Stimulated activated CD4-positive, alpha-beta T cell treated with anti-CD3 and anti-CD28 coated beads, Interleukin-12 subunit alpha, Interleukin-12 subunit beta, amount 100 ng/mL, for 48 hours (primary cell): ENCODE measurements around the gene KLF15.

Source experiments
- DNase-seq, 3 donors: peaks; one replicate each; pipeline ENCODE4 v3.0.0-alpha.2; 2020; ENCODE audit warnings: low read depth in 2 of 3, low spot score in 1 of 3

KLF15 gene

DNA sequence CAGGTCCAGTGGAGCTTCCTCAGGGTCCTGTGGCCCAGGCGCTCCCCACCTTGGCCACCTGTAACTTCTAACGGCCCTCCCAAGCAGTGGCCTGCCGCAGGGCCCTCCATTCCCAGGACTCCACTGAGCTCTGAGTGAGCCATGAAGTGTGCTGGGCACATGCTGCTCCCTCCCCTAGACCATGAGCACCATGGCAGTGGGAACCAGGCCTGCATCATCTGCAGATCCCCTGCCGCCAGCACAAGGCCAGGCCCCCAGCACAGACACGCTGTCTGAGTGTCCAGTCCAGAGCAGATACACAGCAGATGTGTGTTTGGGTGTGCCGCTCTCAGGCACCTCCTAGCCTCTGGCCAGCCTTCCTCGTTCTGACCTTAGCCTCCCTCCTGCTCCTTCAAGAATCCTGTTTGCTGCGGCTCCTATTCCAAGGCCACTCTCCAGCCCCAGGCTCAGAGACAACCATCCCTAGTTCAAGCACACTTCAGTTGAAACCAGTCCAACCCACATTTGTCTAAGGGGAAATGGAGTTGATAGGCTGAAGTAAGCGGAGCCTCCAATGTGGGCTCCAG, 7.0 kb upstream of the KLF15 start:
- DNase-seq = no peak

DNA sequence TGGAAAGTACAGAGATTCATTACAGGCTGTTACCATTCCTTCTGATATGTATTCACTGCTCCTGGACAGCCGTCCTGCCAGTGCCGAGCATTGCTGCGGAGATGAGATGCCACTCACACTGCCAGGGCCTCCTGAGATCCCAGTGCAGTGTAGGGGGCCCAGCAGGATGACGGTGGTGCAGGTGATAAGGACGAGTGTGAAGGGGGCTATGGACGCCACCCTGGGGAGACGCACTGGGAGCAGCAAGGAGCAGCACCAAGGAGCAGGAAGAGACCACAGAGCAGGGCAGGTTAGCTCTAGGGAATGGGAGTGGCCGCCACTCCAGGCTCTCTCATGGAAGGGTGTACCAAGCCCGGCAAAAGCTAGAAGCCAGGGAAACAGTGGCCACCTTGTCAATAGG, 4.0 kb upstream of the KLF15 start:
- DNase-seq = no peak

DNA sequence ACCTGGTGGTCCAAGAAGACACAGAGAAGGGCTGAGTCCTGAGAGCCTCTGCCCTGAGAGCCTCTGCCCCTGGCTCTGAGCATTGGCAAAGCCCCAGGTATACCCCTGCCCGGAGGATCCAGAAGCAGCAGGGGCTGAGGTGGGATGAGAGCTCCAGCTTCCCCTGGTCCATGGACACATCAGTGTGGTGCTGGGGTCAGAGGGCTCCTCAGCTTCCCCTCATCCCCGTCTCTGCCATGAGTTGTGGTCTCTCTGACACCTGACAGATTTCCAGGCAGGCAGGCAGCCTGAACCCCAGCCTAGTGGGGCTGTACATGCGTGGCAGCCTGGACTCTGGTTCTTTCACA, 3.5 kb upstream of the KLF15 start:
- DNase-seq = no peak

DNA sequence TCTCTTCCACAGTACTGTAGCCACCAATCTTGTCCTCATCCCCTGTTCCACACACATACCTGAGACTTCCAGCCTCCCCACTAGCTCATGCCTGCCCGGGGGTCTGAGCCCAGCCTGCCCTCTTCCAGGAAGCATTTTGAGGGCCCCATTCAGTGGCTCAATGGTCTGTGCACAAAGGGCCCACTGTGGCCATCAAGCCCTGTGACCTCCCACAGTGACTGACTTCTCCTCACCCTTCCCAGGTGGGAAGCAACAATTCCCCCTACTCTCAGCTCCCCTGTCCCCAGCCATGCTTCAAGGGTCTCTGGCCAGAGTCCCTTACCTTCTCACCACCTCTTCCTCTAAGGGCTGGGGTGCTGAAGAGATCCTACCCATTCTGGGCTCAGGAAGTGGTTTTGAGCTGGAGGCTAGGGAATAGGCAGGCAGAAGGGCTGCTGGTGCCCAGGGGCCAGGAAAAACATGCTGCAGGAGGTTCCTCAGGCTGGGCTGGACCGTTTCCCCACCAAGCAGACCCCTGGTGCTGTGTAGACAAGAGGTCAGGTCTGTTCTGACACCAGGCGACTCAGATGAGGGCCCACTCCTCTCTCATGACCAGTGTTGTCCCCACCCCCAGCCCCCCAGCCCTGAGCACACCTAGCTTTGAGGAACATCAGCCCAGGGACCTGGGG, 3.0 kb upstream of the KLF15 start:
- no peak for DNase-seq

DNA sequence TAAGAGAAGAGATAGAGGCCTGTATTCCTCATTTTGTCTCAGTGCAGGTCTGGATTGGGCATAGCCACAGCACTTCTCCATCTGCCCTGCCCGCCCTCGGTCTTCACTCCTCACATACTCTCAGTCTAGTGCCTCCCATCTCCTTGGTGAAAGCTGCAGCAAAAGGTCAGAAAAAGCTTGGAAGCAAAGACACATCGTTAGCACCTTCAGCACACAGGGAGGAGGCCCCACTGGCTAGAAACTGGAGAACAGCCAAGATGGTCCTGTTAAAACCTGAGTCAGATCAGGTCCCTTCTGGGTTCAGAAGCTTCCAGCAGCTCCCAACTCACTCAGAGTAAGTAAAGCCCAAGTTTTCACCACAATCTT, 1.6 kb upstream of the KLF15 start:
- no peak for DNase-seq

DNA sequence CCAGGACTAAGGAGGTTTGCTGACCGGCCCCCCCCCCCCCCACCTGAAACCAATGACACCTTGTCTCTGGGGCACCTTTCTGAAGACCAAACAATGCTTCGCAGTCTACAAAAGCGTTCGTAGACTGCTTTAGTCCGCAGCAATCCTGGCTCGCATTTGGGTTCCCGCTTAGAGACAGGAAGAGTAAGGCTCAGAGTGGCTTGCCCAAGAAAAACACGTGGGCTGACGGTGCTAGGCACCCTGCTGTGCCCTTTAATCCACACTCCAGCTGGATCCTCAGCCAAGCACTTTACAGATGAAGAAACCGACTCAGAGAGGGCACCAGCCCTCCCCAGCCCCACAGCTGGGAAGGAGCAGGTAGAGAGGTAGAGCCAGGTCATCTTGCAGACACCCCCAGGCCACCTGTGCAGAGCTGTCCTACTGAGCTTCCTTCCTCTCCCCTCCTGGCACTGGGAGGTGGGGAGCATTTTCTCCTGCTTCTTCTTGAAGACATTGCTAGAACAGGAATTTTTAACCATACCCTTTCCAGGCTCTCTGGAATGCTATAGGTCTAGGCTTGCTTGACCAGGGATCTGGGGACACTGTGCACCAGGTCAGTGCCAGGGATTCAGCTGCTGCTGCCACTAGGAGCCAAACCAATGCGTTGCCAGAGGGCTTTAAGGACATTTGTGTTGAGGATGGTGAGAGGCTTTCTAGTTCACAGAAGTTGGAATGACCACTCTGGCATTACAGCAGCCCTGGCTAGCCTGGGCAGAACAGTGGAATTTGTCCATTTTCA, 1.0 kb upstream of the KLF15 start:
- DNase-seq = no peak

DNA sequence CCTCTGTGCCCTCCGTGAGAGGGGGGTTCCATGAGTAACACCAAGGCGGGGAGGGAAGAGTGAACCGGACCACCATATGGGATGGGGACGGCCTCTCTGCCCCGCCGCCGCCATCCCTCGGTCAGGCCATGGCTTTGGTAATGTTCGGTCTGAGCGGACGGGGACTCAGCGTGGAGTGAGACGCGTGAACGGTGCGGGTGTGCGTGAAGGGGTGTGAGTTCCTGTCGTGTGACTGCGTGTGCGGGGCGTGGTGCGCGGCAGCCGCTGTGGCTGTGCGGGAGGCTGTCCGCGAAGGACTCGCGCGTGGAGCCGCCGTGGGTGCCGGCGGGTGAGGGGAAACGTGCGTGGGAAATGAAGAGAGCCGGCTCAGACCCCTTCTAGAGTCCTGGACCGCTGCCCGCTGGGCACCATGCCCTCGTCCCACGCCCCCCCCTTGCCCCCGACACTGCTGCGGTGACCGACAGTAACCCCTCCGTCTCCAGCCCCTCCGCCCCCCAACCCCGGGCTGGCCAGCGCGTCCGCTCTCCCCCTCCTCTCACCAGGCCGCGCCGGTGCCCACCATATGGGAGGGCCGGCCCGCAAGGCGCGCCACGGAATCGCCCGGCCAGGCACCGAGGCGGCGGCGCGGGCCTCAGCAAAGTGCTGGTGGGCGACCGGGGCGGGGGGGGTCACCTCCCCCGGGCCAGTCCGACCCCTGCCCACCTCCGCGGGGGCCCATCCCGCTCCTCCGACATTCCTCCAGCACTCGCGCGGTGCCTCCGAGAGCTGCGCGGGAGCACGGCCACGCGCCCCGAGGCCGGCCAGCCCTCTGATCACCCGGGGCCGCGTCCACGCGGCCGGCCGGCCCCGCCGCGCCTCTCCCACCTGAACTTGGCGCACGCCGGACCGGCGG, 589 bp downstream of the KLF15 start:
- DNase-seq = no peak

DNA sequence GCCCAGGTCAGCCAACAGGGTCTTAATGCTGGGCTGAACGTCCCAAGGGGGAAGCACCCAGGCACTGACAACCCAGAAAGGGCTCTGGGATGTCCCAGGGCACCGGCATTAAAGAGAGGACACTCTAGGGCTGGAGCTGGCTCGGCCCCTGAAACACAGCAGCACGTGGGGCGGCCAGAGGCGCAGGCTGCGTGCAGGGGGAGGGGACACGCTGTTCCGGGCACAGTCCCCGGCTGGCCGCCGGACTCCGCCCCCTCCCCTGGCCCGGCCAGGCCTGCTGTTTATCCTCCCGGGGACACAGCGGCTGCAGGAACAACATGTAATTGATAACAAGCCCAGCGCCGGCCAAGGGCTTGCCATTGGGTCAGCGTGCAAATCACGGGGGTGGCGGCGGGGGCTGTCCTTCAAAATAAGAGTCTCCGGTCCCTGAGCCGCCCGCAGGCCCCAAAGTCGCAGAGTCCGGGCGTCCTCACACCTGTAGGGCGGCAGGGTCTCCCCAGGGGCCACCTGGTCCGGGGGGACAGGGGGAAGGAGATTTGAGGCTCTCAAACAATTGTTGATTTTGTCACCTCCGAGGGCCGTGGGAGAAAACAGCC, 1.3 kb downstream of the KLF15 start:
- no peak for DNase-seq

DNA sequence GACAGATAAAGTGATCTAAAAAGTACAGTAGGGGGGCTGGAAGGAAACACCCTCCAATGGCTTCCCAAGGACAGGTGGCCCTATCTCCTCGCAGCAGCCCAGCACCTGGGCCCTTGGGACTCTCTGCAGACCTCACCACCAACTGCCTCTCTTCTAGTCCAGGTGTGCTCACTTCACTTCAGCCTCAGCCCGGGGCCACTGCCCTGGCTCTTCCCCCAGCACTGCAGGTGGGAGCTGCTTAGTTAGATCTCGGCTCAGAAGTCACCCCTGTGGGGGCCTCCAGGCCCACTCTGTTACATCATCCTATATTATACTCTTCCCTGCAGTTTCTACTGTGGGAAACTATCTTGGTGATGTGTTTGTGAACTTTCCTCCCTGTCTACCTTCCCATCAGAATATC, 2.0 kb downstream of the KLF15 start:
- no peak for DNase-seq

DNA sequence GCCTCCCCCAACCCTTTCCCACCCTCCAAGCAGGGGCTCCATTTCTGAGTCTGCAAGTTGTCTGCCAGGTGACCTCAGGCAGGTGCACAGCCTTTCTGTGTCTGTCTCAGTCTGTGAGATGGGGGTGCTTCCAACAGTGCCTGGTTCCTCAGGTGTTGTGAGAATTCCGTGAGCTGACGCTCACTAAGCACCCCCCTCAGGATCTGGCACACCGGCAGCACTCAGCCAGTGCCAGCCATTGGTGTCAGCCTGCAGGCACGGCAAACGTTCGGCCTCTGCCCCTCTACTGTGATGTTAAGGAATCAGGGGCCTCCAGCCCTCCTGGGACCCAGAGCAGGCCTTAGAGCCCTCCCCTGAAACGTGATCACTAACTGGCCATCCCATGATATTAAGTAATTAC, 2.4 kb downstream of the KLF15 start:
- no peak for DNase-seq

DNA sequence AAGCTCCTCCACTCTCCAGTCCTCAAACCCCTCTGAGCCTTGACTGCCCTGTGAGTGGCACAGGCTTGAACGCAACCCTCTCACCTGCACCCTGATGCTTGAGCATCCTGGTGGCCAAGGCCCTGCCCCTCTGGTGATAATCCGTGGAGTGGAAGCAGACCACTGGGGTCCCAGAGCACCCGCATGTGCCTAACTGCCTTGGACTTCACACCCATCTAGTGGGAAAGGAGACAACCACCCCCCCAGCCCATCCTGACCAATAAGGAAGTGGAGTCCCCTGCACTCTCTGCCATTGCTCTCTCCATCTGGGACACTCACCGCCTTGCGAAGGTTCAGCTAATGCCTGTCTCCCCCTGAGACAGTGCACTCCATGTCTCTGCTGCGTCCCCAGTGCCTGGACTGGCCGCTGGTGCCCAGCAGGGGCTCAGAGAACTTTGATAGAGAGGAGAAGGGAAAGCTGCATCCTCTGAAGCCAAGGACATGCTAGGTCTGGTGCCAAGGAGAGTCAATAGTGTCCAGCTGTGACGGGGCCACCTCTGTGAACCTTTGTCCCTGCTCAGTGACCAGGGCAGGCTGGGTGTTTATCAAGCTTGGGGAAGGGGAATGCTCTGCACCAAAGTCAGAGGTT, 3.4 kb downstream of the KLF15 start:
- no peak for DNase-seq

DNA sequence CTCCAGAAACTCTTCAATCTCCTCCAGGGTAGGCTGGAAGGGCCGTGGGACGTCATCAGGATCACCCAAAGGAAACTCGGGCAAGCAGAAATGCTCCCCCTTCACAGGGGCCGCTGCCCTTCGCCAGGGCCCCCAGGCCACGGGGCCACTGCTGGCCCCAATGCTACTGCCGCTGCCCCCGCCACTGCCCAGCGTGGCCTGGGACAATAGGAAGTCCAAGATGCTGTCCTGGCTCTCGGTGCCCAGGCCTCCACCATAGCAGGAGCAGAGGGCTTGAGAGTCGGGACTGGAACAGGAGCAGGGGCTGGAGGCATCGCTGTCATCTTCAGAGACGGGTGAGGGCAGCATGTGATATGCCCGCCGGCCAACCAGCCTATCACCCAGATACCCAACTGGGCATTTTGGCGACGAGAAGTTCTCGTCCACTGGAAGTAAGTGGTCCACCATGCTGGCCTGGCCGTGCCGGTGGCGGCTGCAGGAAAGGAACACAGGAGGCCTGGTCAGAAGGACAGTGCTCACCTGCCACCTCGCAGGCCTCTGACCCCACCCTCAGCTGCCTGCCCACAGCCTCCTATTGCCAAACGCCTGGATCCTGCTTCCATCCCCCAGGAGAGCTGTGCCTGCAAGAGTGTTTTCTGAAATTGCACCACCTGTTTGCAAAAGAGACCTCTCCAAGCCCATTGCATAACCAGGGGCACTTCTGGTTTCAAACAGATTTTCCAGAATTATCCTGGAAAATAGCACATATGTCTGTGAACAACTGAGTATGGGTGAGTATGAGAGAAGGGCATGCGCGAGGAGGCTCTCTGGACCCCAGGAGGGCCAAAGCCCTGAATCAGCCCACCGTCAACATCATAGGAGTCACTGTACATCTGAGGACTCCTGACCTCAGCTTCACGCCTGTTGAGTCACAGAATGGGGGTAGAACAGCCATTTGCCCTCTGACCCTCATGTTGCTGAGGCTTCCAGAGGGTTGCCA, 4.4 kb downstream of the KLF15 start:
- no peak for DNase-seq

DNA sequence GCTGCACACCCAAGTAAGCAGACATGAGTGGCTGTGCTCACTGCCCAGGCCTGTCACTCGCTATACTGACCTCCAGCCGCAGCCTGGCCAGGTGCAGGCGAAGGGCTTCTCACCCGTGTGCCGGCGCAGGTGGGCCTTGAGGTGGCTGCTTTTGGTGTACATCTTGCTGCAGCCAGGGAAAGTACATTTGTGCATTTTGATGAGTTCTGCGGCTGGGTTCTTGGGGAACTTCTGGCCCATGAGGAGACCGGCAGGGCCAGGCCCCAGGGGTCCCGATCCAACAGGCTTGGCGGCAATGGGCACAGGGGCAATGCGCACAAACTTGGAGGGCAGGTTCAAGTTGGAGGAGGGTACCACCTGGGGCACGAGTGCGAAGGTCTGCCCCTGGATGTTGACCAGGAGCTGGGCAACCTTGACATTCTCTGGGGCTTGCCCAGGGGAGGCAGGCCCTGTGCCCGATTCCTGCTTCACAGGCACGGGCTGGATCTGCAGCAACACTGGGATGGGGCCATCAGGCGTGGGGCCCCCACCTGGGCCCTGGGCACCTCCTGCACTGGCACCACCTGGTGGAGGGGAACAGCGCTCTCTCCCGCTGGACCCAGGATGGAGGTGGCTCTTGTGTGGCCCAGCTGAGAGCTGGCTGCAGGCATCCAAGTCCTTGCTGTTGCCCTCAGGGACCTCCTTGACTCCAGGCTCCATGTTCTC, 5.3 kb downstream of the KLF15 start:
- no peak for DNase-seq

DNA sequence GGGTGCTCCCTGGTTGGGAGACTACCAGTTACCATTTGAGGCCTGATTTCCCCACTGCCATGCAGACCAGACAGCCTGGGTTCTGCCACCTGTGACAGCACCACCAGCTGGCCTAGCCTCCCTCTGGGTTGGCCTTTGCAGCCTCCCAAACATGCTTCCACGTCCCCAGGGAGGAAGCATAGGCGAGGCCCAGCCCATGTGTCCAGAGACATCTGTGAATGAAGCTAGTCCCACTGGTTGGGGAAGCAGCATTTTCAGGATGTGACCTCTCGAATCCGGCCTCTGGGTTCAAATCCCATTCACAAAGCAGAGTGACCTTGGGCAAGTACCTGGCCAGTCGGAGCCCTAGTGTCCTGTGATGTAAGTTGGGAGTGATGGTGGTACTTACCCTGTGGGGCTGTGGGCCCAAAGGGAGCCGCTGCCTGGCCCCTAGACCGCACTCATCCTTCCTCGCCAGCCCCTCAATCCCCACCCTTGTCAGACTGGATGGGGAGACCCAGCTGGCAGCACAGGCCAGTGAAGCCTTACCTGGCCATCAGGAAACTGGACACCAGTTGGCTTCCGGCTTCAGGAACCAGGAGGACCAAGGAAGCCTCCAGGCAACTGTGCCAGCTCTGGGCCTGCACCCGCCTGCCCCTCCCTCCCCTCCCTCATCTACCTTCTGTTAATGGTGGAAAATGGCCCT, 6.0 kb downstream of the KLF15 start:
- no peak for DNase-seq

DNA sequence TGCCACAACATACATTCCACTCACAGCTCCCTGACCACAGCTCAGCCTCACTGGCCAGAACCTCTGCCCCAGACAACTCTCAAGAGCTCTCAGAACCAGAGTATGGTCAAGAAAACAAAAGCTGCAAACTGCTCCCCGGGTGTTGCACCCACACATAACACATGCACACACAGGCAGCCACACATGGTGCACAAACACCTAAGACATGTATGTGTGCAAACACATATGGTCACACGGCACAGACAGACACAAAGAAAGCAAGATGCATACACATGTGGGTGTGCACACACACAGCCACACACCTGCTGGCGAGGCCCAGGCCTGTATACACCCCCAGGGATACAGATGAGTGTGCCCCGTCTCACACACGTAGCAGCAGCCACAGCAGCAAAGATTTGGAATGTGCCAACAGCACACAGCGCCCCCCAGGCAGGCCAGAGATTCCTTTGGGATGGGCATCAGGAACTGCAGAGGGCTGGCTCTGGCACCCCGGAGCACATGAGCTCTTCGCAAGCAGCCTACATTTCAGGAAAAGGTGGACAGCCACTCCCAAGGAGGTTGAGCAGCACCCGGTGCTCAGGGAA, 6.6 kb downstream of the KLF15 start:
- no peak for DNase-seq

DNA sequence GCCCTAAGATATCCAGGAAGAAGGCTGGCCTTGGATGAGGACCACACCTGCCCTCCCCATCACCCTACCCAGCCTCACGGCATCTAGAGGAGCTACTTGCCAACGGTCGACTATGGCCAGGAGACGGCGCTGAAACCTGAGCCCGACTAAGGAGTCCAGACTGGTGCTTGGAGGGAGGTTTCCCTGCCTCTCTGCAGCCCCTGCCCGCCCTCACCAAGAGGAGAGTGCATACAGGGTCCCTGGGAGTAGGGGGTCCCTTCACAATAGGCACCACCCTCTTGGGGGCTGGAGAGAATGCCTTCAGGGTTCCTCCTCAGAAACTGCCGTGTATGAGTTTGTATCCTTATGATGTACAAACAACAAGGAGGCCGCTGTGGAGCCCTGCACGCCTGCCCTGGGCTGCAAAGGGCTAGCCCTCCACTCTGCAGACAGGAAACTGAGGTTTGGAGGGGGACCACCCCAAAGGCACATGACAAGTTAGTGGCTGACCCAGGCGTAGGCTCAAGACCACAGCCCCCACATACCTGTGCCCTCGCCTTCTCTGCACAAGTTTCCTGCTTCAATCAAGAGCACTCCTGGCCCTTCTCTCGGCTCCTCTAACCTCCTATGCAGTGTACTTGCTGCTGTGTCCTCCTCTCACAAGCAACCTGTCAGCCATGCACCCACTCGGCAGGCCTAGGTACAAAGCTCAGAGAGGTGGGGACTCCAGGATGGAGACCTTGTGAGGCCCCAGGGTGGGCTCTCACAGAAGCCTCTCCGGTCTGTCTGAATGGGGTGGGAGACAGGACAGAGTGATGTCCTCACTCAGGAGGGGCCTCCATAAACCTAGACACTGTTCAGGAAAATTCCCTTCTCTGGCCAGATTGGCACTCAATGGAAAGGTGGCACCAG, 7.4 kb downstream of the KLF15 start:
- DNase-seq = no peak

DNA sequence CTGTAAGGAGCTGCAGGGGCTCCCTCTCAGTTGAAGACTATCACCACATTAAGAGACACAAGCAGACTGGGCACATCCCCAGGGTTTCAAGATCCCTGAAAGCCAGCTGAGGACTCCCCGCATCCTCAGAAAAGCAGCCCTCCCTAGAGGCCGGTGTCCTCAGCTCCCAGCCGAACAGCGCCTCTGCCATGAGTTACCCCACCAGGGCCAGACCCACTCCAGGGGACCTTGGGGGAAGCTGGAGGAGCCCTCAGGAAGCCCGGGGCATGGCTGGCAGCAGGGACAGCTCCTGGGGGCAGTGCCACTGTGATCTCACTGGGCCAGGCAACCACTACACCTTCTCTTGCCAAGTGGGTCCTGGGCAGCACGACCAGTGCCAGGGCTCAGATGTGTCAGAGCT, 8.1 kb downstream of the KLF15 start:
- DNase-seq = no peak
